ENCODE data around the gene QPRT.

DNA sequence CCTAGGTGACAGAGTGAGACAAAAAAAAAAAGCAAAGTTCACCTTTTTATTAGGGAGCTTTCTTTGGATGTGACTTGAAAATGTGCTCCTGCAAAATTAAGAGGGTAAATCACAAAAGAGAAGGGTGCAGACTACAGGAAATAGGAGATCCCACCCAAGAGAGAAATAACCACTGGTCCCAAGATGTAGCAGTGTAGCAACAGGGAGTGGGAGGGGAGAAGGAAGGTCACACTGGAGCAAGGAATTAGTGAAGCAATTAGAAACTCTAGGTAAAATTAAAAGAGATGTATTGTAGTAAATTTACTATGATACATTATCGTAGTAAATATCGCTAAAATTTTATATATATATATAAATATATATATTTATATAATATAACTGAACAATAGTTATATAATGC lies 28.2 kb upstream of the QPRT start:
- TF ChIP-seq, protein P1, sequence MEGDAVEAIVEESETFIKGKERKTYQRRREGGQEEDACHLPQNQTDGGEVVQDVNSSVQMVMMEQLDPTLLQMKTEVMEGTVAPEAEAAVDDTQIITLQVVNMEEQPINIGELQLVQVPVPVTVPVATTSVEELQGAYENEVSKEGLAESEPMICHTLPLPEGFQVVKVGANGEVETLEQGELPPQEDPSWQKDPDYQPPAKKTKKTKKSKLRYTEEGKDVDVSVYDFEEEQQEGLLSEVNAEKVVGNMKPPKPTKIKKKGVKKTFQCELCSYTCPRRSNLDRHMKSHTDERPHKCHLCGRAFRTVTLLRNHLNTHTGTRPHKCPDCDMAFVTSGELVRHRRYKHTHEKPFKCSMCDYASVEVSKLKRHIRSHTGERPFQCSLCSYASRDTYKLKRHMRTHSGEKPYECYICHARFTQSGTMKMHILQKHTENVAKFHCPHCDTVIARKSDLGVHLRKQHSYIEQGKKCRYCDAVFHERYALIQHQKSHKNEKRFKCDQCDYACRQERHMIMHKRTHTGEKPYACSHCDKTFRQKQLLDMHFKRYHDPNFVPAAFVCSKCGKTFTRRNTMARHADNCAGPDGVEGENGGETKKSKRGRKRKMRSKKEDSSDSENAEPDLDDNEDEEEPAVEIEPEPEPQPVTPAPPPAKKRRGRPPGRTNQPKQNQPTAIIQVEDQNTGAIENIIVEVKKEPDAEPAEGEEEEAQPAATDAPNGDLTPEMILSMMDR (IDR thresholded peaks at IDR 0.05): no peak
- TF ChIP-seq POLR2AphosphoS5 (IDR thresholded peaks at IDR 0.05; ENCODE audit: insufficient read depth in 1 of 2, low read depth in 1 of 2) (no peak), POLR2A (IDR thresholded peaks at IDR 0.05) (no peak)
